Measurements from ENCODE around the gene PIGL. TPM values are rescaled to one million over a fixed set of nuclear protein-coding genes. Genes with fewer than 3 reads are reported as not detected.

PIGL gene
- total RNA-seq, 4 donors from 2014 or later, result 42.4 to 87.6 (median 66.1) TPM

GRCh38 chr17:16285646-16286008, 68.6 kb downstream of the PIGL start:
- 49 to 52% methylated on average over 6 of the region's 6 CpGs for WGBS, 2 donors
- peak overlapping the region in 2 of 4 donors; percentile 31 to 35 for H3K4me3 ChIP-seq
- peak overlapping the region; percentile 68 to 96 (median 88) for H3K27ac ChIP-seq
- DNase-seq (ENCODE audit: low spot score in 2 of 2), result no peak
- peaks cover 0 to 38% (median 35%) of the 10 kb centered on the region in 4 donors for H3K4me1 ChIP-seq
- no peak for TF ChIP-seq POLR2A (IDR thresholded peaks at IDR 0.05)
- TF ChIP-seq, protein P1, sequence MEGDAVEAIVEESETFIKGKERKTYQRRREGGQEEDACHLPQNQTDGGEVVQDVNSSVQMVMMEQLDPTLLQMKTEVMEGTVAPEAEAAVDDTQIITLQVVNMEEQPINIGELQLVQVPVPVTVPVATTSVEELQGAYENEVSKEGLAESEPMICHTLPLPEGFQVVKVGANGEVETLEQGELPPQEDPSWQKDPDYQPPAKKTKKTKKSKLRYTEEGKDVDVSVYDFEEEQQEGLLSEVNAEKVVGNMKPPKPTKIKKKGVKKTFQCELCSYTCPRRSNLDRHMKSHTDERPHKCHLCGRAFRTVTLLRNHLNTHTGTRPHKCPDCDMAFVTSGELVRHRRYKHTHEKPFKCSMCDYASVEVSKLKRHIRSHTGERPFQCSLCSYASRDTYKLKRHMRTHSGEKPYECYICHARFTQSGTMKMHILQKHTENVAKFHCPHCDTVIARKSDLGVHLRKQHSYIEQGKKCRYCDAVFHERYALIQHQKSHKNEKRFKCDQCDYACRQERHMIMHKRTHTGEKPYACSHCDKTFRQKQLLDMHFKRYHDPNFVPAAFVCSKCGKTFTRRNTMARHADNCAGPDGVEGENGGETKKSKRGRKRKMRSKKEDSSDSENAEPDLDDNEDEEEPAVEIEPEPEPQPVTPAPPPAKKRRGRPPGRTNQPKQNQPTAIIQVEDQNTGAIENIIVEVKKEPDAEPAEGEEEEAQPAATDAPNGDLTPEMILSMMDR (IDR thresholded peaks at IDR 0.05), result peak in 2 of 5 experiments; percentile 41 to 48
- H3K36me3 ChIP-seq, result no peaks in the 10 kb centered on the region
- H3K9me3 ChIP-seq, result no peaks in the 10 kb centered on the region
- H3K27me3 ChIP-seq, result no peaks in the 10 kb centered on the region

DNA sequence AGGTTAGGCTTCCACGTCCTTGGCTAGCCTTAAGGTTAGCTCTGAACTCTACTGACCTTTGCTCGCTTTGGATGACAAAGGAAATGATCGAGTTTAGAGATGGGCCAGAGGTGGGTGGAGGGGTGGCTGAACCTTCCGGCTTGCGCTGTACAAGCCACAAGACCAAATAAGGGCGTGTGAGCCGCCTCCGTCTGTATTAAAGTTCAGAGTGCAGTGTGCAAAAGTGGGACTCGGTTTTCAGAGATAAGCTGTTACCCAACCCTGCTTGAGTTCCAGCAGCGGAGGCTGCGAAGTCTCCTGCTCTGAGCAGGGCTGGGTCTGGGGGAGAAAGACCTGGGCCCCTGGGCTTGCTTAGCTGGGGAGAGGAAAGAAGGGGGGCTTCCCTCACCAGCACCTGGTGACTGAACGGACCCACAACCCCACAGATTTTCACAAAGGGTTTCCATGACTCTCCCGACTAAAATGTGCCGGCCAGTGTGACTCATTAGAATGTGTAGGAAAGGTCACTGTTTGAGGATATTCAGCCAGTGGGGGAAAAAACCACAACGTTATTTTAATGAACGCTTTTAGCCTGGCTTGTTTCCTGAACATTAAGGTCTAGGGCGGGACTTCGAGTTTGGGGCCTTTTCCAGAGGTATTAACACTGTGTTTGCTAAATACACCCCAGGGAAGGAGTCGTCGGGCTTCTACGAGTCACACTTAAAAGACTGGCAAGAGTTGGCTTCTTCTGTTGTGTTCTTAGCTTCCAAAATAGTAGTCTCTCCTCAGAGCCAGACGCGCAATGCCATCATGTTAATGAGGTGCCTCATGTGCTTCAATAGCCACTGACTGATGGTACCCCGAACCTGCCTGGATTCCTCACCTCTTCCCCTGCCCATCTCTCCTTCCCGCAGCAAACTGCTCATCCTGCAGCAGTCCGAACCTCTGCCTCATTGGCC, 69.3 kb downstream of the PIGL start:
- DNase-seq (ENCODE audit: low spot score in 2 of 2), result peak; percentile 71 to 73
- H3K27me3 ChIP-seq, result no peaks in the 10 kb centered on the region
- H3K9me3 ChIP-seq, result no peaks in the 10 kb centered on the region
- no peaks in the 10 kb centered on the region for H3K36me3 ChIP-seq
- TF ChIP-seq POLR2A (IDR thresholded peaks at IDR 0.05) (no peak), EP300 (IDR thresholded peaks at IDR 0.05) (peak; percentile 54 to 80)
- TF ChIP-seq, protein P1 (IDR thresholded peaks at IDR 0.05), result peak in 2 of 5 experiments; percentile 36 to 46
- 9 to 11% methylated on average over 26 of the region's 26 CpGs for WGBS, 2 donors
- peaks cover 0 to 38% (median 35%) of the 10 kb centered on the region in 4 donors for H3K4me1 ChIP-seq
- peak overlapping the region in 3 of 4 donors; percentile 10 to 35 (median 31) for H3K4me3 ChIP-seq
- peak overlapping the region; percentile 68 to 96 (median 88) for H3K27ac ChIP-seq

- DNase-seq (ENCODE audit: low spot score in 2 of 2), result peak in 1 of 2 donors; percentile 19
- no peaks in the 10 kb centered on the region for H3K9me3 ChIP-seq
- H3K27ac ChIP-seq, result peak overlapping the region; percentile 68 to 96 (median 88)
- H3K4me1 ChIP-seq, result peaks cover 0 to 38% (median 35%) of the 10 kb centered on the region in 4 donors
- H3K27me3 ChIP-seq, result no peaks in the 10 kb centered on the region
- TF ChIP-seq POLR2A (IDR thresholded peaks at IDR 0.05) (no peak), EP300 (IDR thresholded peaks at IDR 0.05) (no peak)
- TF ChIP-seq, protein P1 (IDR thresholded peaks at IDR 0.05), result no peak
- WGBS, 2 donors, result 55 to 60% methylated on average over 10 of the region's 10 CpGs
- peak overlapping the region in 2 of 4 donors; percentile 1 to 35 for H3K4me3 ChIP-seq
- no peaks in the 10 kb centered on the region for H3K36me3 ChIP-seq
These were observed 70.0 kb downstream of the PIGL start for GRCh38 chr17:16286947-16287562.

GRCh38 chr17:16287563-16288027, 70.6 kb downstream of the PIGL start:
- peak overlapping the region in 1 of 4 donors; percentile 1 for H3K4me3 ChIP-seq
- peaks cover 0 to 38% (median 35%) of the 10 kb centered on the region in 4 donors for H3K4me1 ChIP-seq
- TF ChIP-seq, protein P1 (IDR thresholded peaks at IDR 0.05), result peak in 1 of 5 experiments; percentile 18
- TF ChIP-seq EP300 (IDR thresholded peaks at IDR 0.05), result peak in 1 of 2 donors; percentile 46
- no peak for TF ChIP-seq POLR2A (IDR thresholded peaks at IDR 0.05)
- WGBS, 2 donors, result 12 to 23% methylated on average over 6 of the region's 6 CpGs
- H3K27me3 ChIP-seq, result no peaks in the 10 kb centered on the region
- H3K36me3 ChIP-seq, result no peaks in the 10 kb centered on the region
- no peaks in the 10 kb centered on the region for H3K9me3 ChIP-seq
- peak in 1 of 2 donors; percentile 6 for DNase-seq (ENCODE audit: low spot score in 2 of 2)
- peak overlapping the region; percentile 68 to 96 (median 88) for H3K27ac ChIP-seq

All from tibial nerve (tissue), 4 donors.